Liver (tissue), 9 donors: ENCODE measurements around the gene ITLN1. TPM values are rescaled to one million over a fixed set of nuclear protein-coding genes. Genes with fewer than 3 reads are reported as not detected.

Source experiments
- DNase-seq: peaks from one replicate; pipeline ENCODE4 v3.0.0-alpha.2; 2017; ENCODE audit warnings: low spot score
- H3K27ac ChIP-seq, 2 donors: one replicate each; pipeline ENCODE4 v1.7.0; 2013; ENCODE audit warnings: inconsistent platforms in 2 of 2, low read length in 2 of 2, control low read depth in 1 of 2, low read depth in 1 of 2, mild to moderate bottlenecking in 1 of 2
- H3K27me3 ChIP-seq, 4 donors: one replicate each; pipeline versions ENCODE4 v1.6.1 to v1.7.0; 2013; ENCODE audit warnings: low read length in 3 of 4, inconsistent platforms in 1 of 4, mild to moderate bottlenecking in 1 of 4, moderate library complexity in 1 of 4; ENCODE audit not compliant: control insufficient read depth in 4 of 4, insufficient read depth in 4 of 4
- H3K36me3 ChIP-seq, 4 donors: one replicate each; pipeline versions ENCODE4 v1.6.1 to v1.7.0; 2013; ENCODE audit warnings: low read length in 3 of 4, mild to moderate bottlenecking in 3 of 4, low read depth in 1 of 4, moderate library complexity in 1 of 4; ENCODE audit not compliant: control insufficient read depth in 4 of 4, insufficient read depth in 3 of 4
- H3K4me1 ChIP-seq, 4 donors: one replicate each; pipeline versions ENCODE4 v1.6.1 to v1.7.0; 2013; ENCODE audit warnings: low read length in 3 of 4, mild to moderate bottlenecking in 3 of 4, moderate library complexity in 1 of 4; ENCODE audit not compliant: control insufficient read depth in 4 of 4, insufficient read depth in 4 of 4
- H3K4me3 ChIP-seq, 3 donors: one replicate each; pipeline versions ENCODE4 v1.6.1 to v1.7.0; 2013; ENCODE audit warnings: low read length in 3 of 3, control low read depth in 1 of 3, low read depth in 1 of 3, mild to moderate bottlenecking in 1 of 3
- H3K9ac ChIP-seq, 2 donors: one replicate each; pipeline ENCODE4 v1.7.0; 2013; ENCODE audit warnings: low read length in 2 of 2, mild to moderate bottlenecking in 2 of 2, moderate library complexity in 2 of 2, control low read depth in 1 of 2, low read depth in 1 of 2
- H3K9me3 ChIP-seq, 4 donors: one replicate each; pipeline versions ENCODE4 v1.6.1 to v1.7.0; 2013; ENCODE audit warnings: low read length in 3 of 4; ENCODE audit not compliant: control insufficient read depth in 4 of 4
- FOXA2 ChIP-seq: IDR thresholded peaks from 2 replicates; pipeline ENCODE4 v1.6.1; 2016; ENCODE audit warnings: antibody characterized with exemption
- GABPA ChIP-seq, 2 donors: IDR thresholded peaks in 1 of 2; conservative IDR thresholded peaks in 1 of 2; 2 replicates each; pipeline ENCODE4 v1.6.1; 2016; ENCODE audit warnings: antibody characterized with exemption in 2 of 2, mild to moderate bottlenecking in 1 of 2, moderate library complexity in 1 of 2
- HNF4G ChIP-seq: IDR thresholded peaks from 2 replicates; pipeline ENCODE4 v1.6.1; 2016; ENCODE audit warnings: antibody characterized with exemption
- JUND ChIP-seq, 2 donors: IDR thresholded peaks; 2 replicates each; pipeline ENCODE4 v1.6.1; 2016; ENCODE audit warnings: antibody characterized with exemption in 2 of 2
- RAD21 ChIP-seq, 2 donors: IDR thresholded peaks; 2 replicates each; pipeline ENCODE4 v1.6.1; 2016; ENCODE audit warnings: antibody characterized with exemption in 2 of 2, mild to moderate bottlenecking in 2 of 2
- RXRA ChIP-seq, 2 donors: IDR thresholded peaks; 2 replicates each; pipeline ENCODE4 v1.6.1; 2017 to 2018; ENCODE audit warnings: antibody characterized with exemption in 2 of 2, mild to moderate bottlenecking in 1 of 2
- SP1 ChIP-seq: IDR thresholded peaks from 2 replicates; pipeline ENCODE4 v1.6.1; 2018; ENCODE audit warnings: antibody characterized with exemption, mild to moderate bottlenecking
- TAF1 ChIP-seq: conservative IDR thresholded peaks from 2 replicates; pipeline ENCODE4 v1.6.1; 2016; ENCODE audit warnings: antibody characterized with exemption, mild to moderate bottlenecking
- YY1 ChIP-seq: IDR thresholded peaks from 2 replicates; pipeline ENCODE4 v1.6.1; 2016; ENCODE audit warnings: antibody characterized with exemption, mild to moderate bottlenecking
- WGBS: extraction: QIAGEN DNeasy Blood & Tissue Kit; methylation state at CpG from one replicate; pipeline ENCODE4 v1.1.7; 2013; 5-methylcytosine and 5-hydroxymethylcytosine counted together
- polyA plus RNA-seq, 2 donors: library from polyadenylated mRNA; stranded (reverse) in 1 of 2; unstranded in 1 of 2; fragments of 200-250 nt in 1 of 2; fragments of >200 nt in 1 of 2; fragmentation: Nextera tagmentation in 1 of 2; extraction: Ambion mirVana in 1 of 2; gene quantifications; one replicate each; pipeline versions ENCODE4 v1.2.1 to v1.2.3, GENCODE V29; 2013 to 2015
- total RNA-seq, 2 donors: library from RNA; depleted of rRNA; stranded (reverse); fragments of >200 nt; gene quantifications; one replicate each; pipeline ENCODE4 v1.2.3, GENCODE V29; 2014
- TF ChIP-seq, protein P1 (sequence below): IDR thresholded peaks from 2 replicates; pipeline ENCODE4 v1.6.1; 2016; ENCODE audit warnings: antibody characterized with exemption
- TF ChIP-seq, protein P2 (sequence below): IDR thresholded peaks from 2 replicates; pipeline ENCODE4 v1.6.1; 2016; ENCODE audit warnings: antibody characterized with exemption, mild to moderate bottlenecking
- TF ChIP-seq, protein P3 (sequence below): IDR thresholded peaks from 2 replicates; pipeline ENCODE4 v1.6.1; 2016; ENCODE audit warnings: antibody characterized with exemption
- TF ChIP-seq, protein P4 (sequence below): fragments of 150-350 bp; IDR thresholded peaks from 2 replicates; pipeline ENCODE4 v1.5.1; 2017; ENCODE audit warnings: improper control_type of control experiment, low read depth, low read length; ENCODE audit not compliant: missing input control
- donor health status: healthy.
- donor health status: healthy.
- donor health status: healthy.
- donor health status: healthy.
- donor health status: healthy.

Gene ITLN1
- total and polyA plus RNA-seq, 4 donors = 3.7 to 13.4 (median 5.5) TPM

DNA sequence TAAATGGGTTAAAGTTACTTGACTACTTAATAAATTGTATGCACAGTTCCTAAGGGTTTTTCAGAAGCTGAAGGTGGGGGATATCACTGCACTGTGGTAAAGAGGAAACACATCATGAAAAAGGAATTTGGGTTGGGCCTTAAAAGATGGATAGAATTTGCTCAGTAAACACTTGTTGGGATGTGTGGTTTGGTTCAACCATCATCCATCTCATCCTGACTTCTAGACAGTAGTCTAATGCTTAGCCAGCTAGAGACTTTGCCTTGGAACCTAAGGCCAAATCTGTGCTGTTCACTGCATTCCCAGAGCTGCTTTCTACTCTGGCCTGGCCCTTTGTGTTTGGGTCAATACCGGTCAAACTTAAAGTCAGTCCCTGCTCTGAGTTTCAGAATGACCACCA, 58.4 kb downstream of the ITLN1 start:
- H3K27ac ChIP-seq = no peak overlapping the region
- no peak overlapping the region for H3K4me3 ChIP-seq
- TF ChIP-seq, protein P1, sequence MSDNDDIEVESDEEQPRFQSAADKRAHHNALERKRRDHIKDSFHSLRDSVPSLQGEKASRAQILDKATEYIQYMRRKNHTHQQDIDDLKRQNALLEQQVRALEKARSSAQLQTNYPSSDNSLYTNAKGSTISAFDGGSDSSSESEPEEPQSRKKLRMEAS = no peak
- TF ChIP-seq, protein P2, sequence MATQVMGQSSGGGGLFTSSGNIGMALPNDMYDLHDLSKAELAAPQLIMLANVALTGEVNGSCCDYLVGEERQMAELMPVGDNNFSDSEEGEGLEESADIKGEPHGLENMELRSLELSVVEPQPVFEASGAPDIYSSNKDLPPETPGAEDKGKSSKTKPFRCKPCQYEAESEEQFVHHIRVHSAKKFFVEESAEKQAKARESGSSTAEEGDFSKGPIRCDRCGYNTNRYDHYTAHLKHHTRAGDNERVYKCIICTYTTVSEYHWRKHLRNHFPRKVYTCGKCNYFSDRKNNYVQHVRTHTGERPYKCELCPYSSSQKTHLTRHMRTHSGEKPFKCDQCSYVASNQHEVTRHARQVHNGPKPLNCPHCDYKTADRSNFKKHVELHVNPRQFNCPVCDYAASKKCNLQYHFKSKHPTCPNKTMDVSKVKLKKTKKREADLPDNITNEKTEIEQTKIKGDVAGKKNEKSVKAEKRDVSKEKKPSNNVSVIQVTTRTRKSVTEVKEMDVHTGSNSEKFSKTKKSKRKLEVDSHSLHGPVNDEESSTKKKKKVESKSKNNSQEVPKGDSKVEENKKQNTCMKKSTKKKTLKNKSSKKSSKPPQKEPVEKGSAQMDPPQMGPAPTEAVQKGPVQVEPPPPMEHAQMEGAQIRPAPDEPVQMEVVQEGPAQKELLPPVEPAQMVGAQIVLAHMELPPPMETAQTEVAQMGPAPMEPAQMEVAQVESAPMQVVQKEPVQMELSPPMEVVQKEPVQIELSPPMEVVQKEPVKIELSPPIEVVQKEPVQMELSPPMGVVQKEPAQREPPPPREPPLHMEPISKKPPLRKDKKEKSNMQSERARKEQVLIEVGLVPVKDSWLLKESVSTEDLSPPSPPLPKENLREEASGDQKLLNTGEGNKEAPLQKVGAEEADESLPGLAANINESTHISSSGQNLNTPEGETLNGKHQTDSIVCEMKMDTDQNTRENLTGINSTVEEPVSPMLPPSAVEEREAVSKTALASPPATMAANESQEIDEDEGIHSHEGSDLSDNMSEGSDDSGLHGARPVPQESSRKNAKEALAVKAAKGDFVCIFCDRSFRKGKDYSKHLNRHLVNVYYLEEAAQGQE = no peak
- no peak for TF ChIP-seq YY1
- no peak for TF ChIP-seq JUND (IDR thresholded peaks at IDR 0.05)
- no peak for TF ChIP-seq RAD21 (IDR thresholded peaks at IDR 0.05)
- no peak for TF ChIP-seq TAF1
- TF ChIP-seq HNF4G = no peak
- TF ChIP-seq, protein P3, sequence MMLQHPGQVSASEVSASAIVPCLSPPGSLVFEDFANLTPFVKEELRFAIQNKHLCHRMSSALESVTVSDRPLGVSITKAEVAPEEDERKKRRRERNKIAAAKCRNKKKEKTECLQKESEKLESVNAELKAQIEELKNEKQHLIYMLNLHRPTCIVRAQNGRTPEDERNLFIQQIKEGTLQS = no peak
- no peak for TF ChIP-seq SP1
- TF ChIP-seq RXRA (IDR thresholded peaks at IDR 0.05) = no peak
- no peak for TF ChIP-seq FOXA2
- TF ChIP-seq, protein P4, sequence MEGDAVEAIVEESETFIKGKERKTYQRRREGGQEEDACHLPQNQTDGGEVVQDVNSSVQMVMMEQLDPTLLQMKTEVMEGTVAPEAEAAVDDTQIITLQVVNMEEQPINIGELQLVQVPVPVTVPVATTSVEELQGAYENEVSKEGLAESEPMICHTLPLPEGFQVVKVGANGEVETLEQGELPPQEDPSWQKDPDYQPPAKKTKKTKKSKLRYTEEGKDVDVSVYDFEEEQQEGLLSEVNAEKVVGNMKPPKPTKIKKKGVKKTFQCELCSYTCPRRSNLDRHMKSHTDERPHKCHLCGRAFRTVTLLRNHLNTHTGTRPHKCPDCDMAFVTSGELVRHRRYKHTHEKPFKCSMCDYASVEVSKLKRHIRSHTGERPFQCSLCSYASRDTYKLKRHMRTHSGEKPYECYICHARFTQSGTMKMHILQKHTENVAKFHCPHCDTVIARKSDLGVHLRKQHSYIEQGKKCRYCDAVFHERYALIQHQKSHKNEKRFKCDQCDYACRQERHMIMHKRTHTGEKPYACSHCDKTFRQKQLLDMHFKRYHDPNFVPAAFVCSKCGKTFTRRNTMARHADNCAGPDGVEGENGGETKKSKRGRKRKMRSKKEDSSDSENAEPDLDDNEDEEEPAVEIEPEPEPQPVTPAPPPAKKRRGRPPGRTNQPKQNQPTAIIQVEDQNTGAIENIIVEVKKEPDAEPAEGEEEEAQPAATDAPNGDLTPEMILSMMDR = no peak
- no peak for TF ChIP-seq GABPA (IDR thresholded peaks at IDR 0.05 in 1 of 2, conservative IDR thresholded peaks at IDR 0.05 in 1 of 2)
- no peaks in the 10 kb centered on the region for H3K27me3 ChIP-seq
- no peaks in the 10 kb centered on the region for H3K9me3 ChIP-seq
- H3K9ac ChIP-seq = no peak overlapping the region
- 94% methylated on average over 1 of the region's 1 CpG for WGBS
- H3K36me3 ChIP-seq = no peaks in the 10 kb centered on the region
- DNase-seq = no peak
- no peaks in the 10 kb centered on the region for H3K4me1 ChIP-seq

Other genes with a start within 250 kb of the ITLN1 start
- gene SLAMF1, start 238.1 kb downstream of the ITLN1 start, total RNA-seq = 1 to 10 TPM in 1 of 2 donors, under 1 TPM in 1; 0.09 to 1.1 TPM
- gene SLAMF1, start 238.1 kb downstream of the ITLN1 start, polyA plus RNA-seq = under 1 TPM; 0.13 to 0.21 TPM
- 10 to 100 TPM in 1 of 2 donors, 1 to 10 TPM in 1; 7.0 to 10.0 TPM for gene CD48, start 173.4 kb downstream of the ITLN1 start, total RNA-seq
- 1 to 10 TPM; 2.5 to 3.2 TPM for gene CD48, start 173.4 kb downstream of the ITLN1 start, polyA plus RNA-seq
- 1 to 10 TPM; 1.0 to 1.1 TPM for gene SLAMF7, start 145.9 kb downstream of the ITLN1 start, total RNA-seq
- gene SLAMF7, start 145.9 kb downstream of the ITLN1 start, polyA plus RNA-seq = 1 to 10 TPM in 1 of 2 donors, under 1 TPM in 1; 0.80 to 2.9 TPM
- 1 to 10 TPM in 1 of 2 donors, under 1 TPM in 1; 0.84 to 1.5 TPM for gene LY9, start 89.0 kb downstream of the ITLN1 start, total RNA-seq
- gene LY9, start 89.0 kb downstream of the ITLN1 start, polyA plus RNA-seq = under 1 TPM; 0.21 to 0.42 TPM
- 1 to 10 TPM; 2.4 to 6.6 TPM for gene CD244, start 22.3 kb downstream of the ITLN1 start, total RNA-seq
- 1 to 10 TPM in 1 of 2 donors, under 1 TPM in 1; 0.85 to 1.1 TPM for gene CD244, start 22.3 kb downstream of the ITLN1 start, polyA plus RNA-seq
- gene ITLN2, start 69.6 kb upstream of the ITLN1 start, total RNA-seq = under 1 TPM in 1 of 2 donors, not detected in 1; 0.50 TPM
- gene ITLN2, start 69.6 kb upstream of the ITLN1 start, polyA plus RNA-seq = under 1 TPM in 1 of 2 donors, not detected in 1; 0.12 TPM
- gene F11R, start 136.0 kb upstream of the ITLN1 start, total RNA-seq = 10 to 100 TPM; 45.9 to 80.4 TPM
- gene F11R, start 136.0 kb upstream of the ITLN1 start, polyA plus RNA-seq = 10 to 100 TPM; 25.8 to 45.3 TPM
- 10 to 100 TPM; 10.9 to 23.6 TPM for gene TSTD1, start 153.8 kb upstream of the ITLN1 start, total RNA-seq
- 10 to 100 TPM; 45.9 to 67.5 TPM for gene TSTD1, start 153.8 kb upstream of the ITLN1 start, polyA plus RNA-seq
- 10 to 100 TPM; 29.8 to 43.5 TPM for gene USF1, start 160.8 kb upstream of the ITLN1 start, total RNA-seq
- 10 to 100 TPM; 19.2 to 24.5 TPM for gene USF1, start 160.8 kb upstream of the ITLN1 start, polyA plus RNA-seq
- gene ARHGAP30, start 184.7 kb upstream of the ITLN1 start, total RNA-seq = 1 to 10 TPM; 6.6 to 8.9 TPM
- gene ARHGAP30, start 184.7 kb upstream of the ITLN1 start, polyA plus RNA-seq = 1 to 10 TPM; 1.2 to 3.5 TPM
- gene NECTIN4, start 204.4 kb upstream of the ITLN1 start, total RNA-seq = not detected
- gene NECTIN4, start 204.4 kb upstream of the ITLN1 start, polyA plus RNA-seq = under 1 TPM in 1 of 2 donors, not detected in 1; 0.01 TPM
- gene KLHDC9, start 213.2 kb upstream of the ITLN1 start, total RNA-seq = 1 to 10 TPM; 1.9 to 2.8 TPM
- 1 to 10 TPM; 2.4 to 3.3 TPM for gene KLHDC9, start 213.2 kb upstream of the ITLN1 start, polyA plus RNA-seq
- gene PFDN2, start 232.9 kb upstream of the ITLN1 start, total RNA-seq = 10 to 100 TPM; 12.4 to 19.3 TPM
- 10 to 100 TPM; 48.7 to 61.9 TPM for gene PFDN2, start 232.9 kb upstream of the ITLN1 start, polyA plus RNA-seq
- gene NIT1, start 232.9 kb upstream of the ITLN1 start, total RNA-seq = 10 to 100 TPM; 17.8 to 37.2 TPM
- 10 to 100 TPM; 41.4 to 45.8 TPM for gene NIT1, start 232.9 kb upstream of the ITLN1 start, polyA plus RNA-seq
- 10 to 100 TPM; 13.8 to 16.7 TPM for gene DEDD, start 247.5 kb upstream of the ITLN1 start, total RNA-seq
- 10 to 100 TPM; 15.2 to 17.7 TPM for gene DEDD, start 247.5 kb upstream of the ITLN1 start, polyA plus RNA-seq